Sigmoid colon (tissue), 7 donors: ENCODE results near the gene SPRY1. TPM values are rescaled to one million over a fixed set of nuclear protein-coding genes. Genes with fewer than 3 reads are reported as not detected.

ENCODE experiments used
- DNase-seq: peaks from one replicate; pipeline ENCODE4 v3.0.0-alpha.2; 2019
- H3K27ac ChIP-seq, 4 donors: fragments of 200-600 bp; sonication (generic); one replicate each; pipeline ENCODE4 v1.5.1; 2016 to 2019; ENCODE audit warnings: mild to moderate bottlenecking in 1 of 4
- H3K27me3 ChIP-seq, 3 donors: fragments of 200-600 bp; sonication (generic); one replicate each; pipeline ENCODE4 v1.5.1; 2019; ENCODE audit warnings: mild to moderate bottlenecking in 1 of 3
- H3K36me3 ChIP-seq, 4 donors: fragments of 200-600 bp; sonication (generic); one replicate each; pipeline ENCODE4 v1.5.1; 2016 to 2019
- H3K4me1 ChIP-seq, 4 donors: fragments of 200-600 bp; sonication (generic); one replicate each; pipeline ENCODE4 v1.5.1; 2017 to 2019
- H3K4me3 ChIP-seq, 4 donors: fragments of 200-600 bp; sonication (generic); one replicate each; pipeline ENCODE4 v1.5.1; 2017 to 2019; ENCODE audit warnings: mild to moderate bottlenecking in 2 of 4, moderate library complexity in 1 of 4
- H3K9me3 ChIP-seq, 4 donors: fragments of 200-600 bp in 3 of 4; sonication (generic) in 3 of 4; one replicate each; pipeline versions ENCODE4 v1.5.1 to v1.6.1; 2013 to 2019
- EP300 ChIP-seq, 4 donors: sonication (generic); formaldehyde crosslinking; IDR thresholded peaks; one replicate each; pipeline ENCODE4 v1.6.1; 2017; ENCODE audit warnings: antibody characterized with exemption in 4 of 4
- POLR2A ChIP-seq, 2 donors: fragments of 450-650 bp; IDR thresholded peaks; one replicate each; pipeline ENCODE4 v1.6.1; 2016; ENCODE audit warnings: antibody characterized with exemption in 2 of 2, mild to moderate bottlenecking in 2 of 2, moderate library complexity in 2 of 2
- POLR2AphosphoS5 ChIP-seq, 4 donors: sonication (generic); formaldehyde crosslinking; IDR thresholded peaks; one replicate each; pipeline ENCODE4 v1.6.1; 2017; ENCODE audit warnings: antibody characterized with exemption in 4 of 4
- WGBS, 2 donors: extraction: QIAGEN DNeasy Blood & Tissue Kit; methylation state at CpG; one replicate each; pipeline ENCODE4 v1.1.7; 2013; 5-methylcytosine and 5-hydroxymethylcytosine counted together
- intact Hi-C: fragments of 100-400 bp; cut with DNase I; formaldehyde crosslinking; loops from one replicate; pipeline ENCODE4 v1.15.1; 2023
- polyA plus RNA-seq, 3 donors: library from polyadenylated mRNA; stranded (reverse); fragments of 200-250 nt; gene quantifications; one replicate each; pipeline ENCODE4 v1.2.3, GENCODE V29; 2013
- total RNA-seq, 4 donors: library from RNA; depleted of rRNA; stranded (reverse); fragments of >200 nt; gene quantifications; one replicate each; pipeline ENCODE4 v1.1.0, GENCODE V29; 2016
- TF ChIP-seq, protein P1 (sequence below), 4 experiments: fragments of 450-650 bp in 3 of 4; fragments of 200-600 bp in 1 of 4; IDR thresholded peaks; one replicate each; pipeline ENCODE4 v1.5.1; 2016 to 2019; ENCODE audit warnings: antibody characterized with exemption in 4 of 4, mild to moderate bottlenecking in 3 of 4, moderate library complexity in 2 of 4
- donor health status: healthy with polysubstance abuse.
- donor health status: Bipolar disorder and iron deficiency.
- donor health status: healthy.

Gene SPRY1
- total and polyA plus RNA-seq, 7 donors, result 5.5 to 84.4 (median 37.6) TPM

DNA sequence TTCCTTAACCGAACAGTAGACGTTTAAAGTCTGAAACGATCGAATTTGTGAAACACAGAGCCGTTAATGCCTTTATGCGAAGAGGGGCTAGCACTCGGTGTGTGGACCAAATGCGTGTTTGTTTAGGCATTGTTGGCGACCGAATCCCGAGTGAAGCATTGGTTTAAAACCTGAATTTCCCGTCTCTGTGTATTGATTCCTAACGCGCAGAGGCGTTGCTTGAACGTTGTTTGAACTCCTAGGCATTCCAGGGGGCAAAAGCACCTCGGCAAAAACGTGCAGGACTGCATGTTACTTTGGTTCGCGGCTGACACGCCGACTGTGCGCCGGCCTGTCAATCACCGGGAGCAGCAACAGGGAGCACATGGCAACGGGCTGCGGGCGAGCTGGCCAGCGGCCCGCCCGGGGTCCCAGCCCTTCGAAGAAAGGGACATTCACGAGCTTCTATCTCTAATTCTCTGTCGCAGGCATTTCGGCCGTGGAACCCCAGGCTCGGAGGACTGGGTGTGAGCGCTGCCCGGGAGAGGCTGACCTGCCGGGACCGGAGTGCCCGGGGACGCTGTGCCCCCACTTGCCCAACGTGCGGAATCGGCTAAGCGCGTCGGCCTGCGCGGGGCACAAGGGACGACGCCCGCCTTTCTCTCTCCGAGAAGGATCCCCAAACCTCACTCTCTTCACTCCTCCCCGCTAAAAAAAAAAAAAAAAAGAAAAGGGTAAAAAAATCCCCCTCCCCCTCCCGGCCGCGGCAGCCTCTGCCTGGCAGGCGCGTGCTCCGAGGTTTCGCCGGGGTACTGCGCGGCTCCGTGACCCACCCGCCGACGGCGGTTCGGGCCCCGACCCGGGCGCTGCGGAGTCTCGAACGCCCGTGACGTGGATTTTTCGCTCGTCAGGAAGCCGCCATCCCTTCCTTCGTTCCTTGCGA, 810 bp downstream of the SPRY1 start:
- intact Hi-C loops, result loop anchor here (2.0 to 5.0 kb wide), 6 partner anchors 160 to 865 kb away; no protein-coding TSS in a partner anchor
- WGBS, 2 donors, result 0 to 1% methylated on average over 85 of the region's 85 CpGs
- peak in 1 of 4 donors; percentile 13 for TF ChIP-seq POLR2AphosphoS5 (IDR thresholded peaks at IDR 0.05)
- no peak for TF ChIP-seq POLR2A (IDR thresholded peaks at IDR 0.05)
- TF ChIP-seq, protein P1, sequence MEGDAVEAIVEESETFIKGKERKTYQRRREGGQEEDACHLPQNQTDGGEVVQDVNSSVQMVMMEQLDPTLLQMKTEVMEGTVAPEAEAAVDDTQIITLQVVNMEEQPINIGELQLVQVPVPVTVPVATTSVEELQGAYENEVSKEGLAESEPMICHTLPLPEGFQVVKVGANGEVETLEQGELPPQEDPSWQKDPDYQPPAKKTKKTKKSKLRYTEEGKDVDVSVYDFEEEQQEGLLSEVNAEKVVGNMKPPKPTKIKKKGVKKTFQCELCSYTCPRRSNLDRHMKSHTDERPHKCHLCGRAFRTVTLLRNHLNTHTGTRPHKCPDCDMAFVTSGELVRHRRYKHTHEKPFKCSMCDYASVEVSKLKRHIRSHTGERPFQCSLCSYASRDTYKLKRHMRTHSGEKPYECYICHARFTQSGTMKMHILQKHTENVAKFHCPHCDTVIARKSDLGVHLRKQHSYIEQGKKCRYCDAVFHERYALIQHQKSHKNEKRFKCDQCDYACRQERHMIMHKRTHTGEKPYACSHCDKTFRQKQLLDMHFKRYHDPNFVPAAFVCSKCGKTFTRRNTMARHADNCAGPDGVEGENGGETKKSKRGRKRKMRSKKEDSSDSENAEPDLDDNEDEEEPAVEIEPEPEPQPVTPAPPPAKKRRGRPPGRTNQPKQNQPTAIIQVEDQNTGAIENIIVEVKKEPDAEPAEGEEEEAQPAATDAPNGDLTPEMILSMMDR (IDR thresholded peaks at IDR 0.05), result no peak
- no peak for TF ChIP-seq EP300 (IDR thresholded peaks at IDR 0.05)
- Histone ChIP-seq H3K27ac (peak overlapping the region; percentile 83 to 90 (median 86)), H3K9me3 (no peaks in the 10 kb centered on the region), H3K4me3 (peak overlapping the region; percentile 65 to 88 (median 76)), H3K4me1 (peaks cover 0 to 11% (median 4%) of the 10 kb centered on the region in 4 donors), H3K27me3 (no peaks in the 10 kb centered on the region), H3K36me3 (peaks cover 0 to 7% (median under 1%) of the 10 kb centered on the region in 4 donors)
- DNase-seq, result peak; percentile 78

DNA sequence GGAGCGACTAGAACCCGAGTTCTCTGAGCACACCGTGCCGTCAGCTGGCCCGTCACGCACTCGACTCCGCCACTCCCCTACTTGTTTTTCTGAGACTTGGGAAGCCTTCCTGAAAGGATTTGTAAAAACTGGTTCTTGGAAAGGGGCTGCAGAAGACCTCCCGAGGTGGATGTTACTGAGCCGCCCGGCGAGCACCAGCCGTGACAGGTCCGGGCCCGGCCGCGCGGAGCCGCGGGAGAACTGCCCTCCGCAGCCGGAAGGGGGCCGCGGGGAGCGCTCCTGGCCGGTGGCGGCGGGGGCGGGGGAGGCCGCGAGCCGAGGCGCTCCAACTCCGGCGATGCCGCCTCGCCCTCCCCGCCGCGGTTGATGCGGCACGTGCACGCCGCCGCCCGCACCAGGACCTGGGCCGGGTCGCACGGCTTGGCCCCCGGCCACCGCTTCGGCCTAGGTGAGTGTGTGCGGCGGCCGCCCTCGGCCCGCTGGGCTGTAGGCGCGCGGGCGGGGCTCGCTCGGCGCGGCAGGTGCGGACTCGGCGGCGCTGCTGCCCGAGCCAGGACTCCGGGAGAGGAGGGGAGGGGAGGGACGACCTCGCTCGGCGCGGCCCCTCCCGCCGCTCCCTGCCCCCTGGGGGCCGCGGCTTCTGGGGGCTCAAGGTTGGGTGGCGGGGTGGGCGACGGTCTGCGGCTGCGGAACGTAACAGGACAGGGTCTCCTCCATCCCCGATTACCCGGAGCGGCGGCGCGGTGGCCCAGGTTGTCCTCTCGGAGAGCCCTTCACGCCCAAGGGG, 1.7 kb downstream of the SPRY1 start:
- Histone ChIP-seq H3K36me3 (peaks cover 0 to 16% (median 3%) of the 10 kb centered on the region in 4 donors), H3K4me3 (peak overlapping the region; percentile 65 to 88 (median 76)), H3K4me1 (peaks cover 0 to 14% (median 4%) of the 10 kb centered on the region in 4 donors), H3K27ac (peak overlapping the region; percentile 83 to 90 (median 86)), H3K9me3 (no peaks in the 10 kb centered on the region), H3K27me3 (no peaks in the 10 kb centered on the region)
- TF ChIP-seq EP300 (IDR thresholded peaks at IDR 0.05) (no peak), POLR2AphosphoS5 (IDR thresholded peaks at IDR 0.05) (peak in 1 of 4 donors; percentile 47), POLR2A (IDR thresholded peaks at IDR 0.05) (no peak)
- TF ChIP-seq, protein P1 (IDR thresholded peaks at IDR 0.05), result peak in 2 of 4 experiments; percentile 41 to 68
- DNase-seq, result peak; percentile 85
- 1% methylated on average over 94 of the region's 94 CpGs for WGBS, 2 donors
- intact Hi-C loops, result loop anchor here (2.0 to 5.0 kb wide), 6 partner anchors 159 to 864 kb away; no protein-coding TSS in a partner anchor

DNA sequence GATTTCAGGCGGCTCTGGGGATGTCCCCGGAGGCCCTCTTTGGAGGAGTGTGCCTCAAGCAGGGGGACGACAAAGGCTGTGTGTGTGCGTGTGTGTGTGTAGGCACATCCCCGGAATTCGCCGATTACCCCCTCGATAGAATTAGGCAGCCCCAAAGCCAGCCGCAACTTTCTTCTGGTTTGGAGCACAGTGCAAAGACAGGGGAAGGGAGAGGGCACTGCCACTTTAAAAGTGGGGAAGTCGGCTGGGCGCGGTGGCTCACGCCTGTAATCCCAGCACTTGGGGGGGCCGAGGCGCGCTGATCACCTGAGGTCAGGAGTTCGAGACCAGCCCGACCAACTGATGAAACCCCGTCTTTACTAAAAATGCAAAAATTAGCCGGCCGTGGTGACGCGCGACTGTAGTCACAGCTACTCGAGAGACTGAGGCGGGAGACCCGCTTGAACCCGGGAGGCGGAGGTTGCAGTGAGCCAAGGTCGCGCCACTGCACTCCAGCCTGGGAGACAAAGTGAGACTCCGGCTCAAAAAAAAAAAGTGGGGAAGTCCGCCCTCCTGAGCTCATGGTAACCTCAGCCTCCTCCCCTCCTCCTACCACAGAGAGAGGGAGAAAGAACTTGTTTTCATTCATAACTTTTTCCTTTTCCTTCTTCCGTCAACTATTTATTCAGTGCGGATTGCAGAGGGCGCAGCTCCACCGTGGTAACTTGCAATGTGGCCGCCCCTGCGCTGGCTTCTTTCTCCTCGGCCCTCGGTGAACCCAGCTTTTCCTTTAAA, 2.4 kb downstream of the SPRY1 start:
- H3K27ac ChIP-seq, result peak overlapping the region; percentile 83 to 90 (median 86)
- H3K36me3 ChIP-seq, result peaks cover 0 to 17% (median 3%) of the 10 kb centered on the region in 4 donors
- peak; percentile 81 for DNase-seq
- H3K9me3 ChIP-seq, result no peaks in the 10 kb centered on the region
- H3K27me3 ChIP-seq, result no peaks in the 10 kb centered on the region
- TF ChIP-seq, protein P1 (IDR thresholded peaks at IDR 0.05), result no peak
- peak in 1 of 4 donors; percentile 18 for TF ChIP-seq POLR2AphosphoS5 (IDR thresholded peaks at IDR 0.05)
- intact Hi-C loops, result loop anchor here (2.0 to 5.0 kb wide), 6 partner anchors 158 to 863 kb away; no protein-coding TSS in a partner anchor
- peak overlapping the region; percentile 65 to 88 (median 76) for H3K4me3 ChIP-seq
- peaks cover 0 to 14% (median 4%) of the 10 kb centered on the region in 4 donors for H3K4me1 ChIP-seq
- 0% methylated on average over 41 of the region's 41 CpGs for WGBS, 2 donors
